Stimulated activated naive CD4-positive, alpha-beta T cell treated with Interleukin-2 at 50 U/mL for 16 hours (primary cell): ENCODE results near the gene KRT81.
"Not testable (repeated sequence)": the region's sequence is repeated elsewhere in the genome, so short reads cannot be mapped to it uniquely, and the experiment has no call there.

ENCODE experiments used
- DNase-seq: peaks from one replicate; lab custom pipeline; 2025; lab: John Stamatoyannopoulos, UW

The KRT81 gene

GRCh38 chr12:52317468-52318052 is 26.2 kb upstream of the KRT81 start:
- no peak for DNase-seq

GRCh38 chr12:52316701-52317100 is 25.4 kb upstream of the KRT81 start:
- DNase-seq = no peak

GRCh38 chr12:52316290-52316689 is 25.0 kb upstream of the KRT81 start:
- DNase-seq = no peak

- not testable (repeated sequence) for DNase-seq
These were observed 24.4 kb upstream of the KRT81 start for GRCh38 chr12:52315721-52316120.

- no peak for DNase-seq
These were observed 23.2 kb upstream of the KRT81 start for GRCh38 chr12:52314511-52314910.

GRCh38 chr12:52313926-52314325 is 22.6 kb upstream of the KRT81 start:
- DNase-seq = no peak

- no peak for DNase-seq
These were observed 22.1 kb upstream of the KRT81 start for GRCh38 chr12:52313461-52313860.

GRCh38 chr12:52312086-52312485 is 20.8 kb upstream of the KRT81 start:
- no peak for DNase-seq

- DNase-seq = no peak
These were observed 19.9 kb upstream of the KRT81 start for GRCh38 chr12:52311285-52311648.

GRCh38 chr12:52310622-52311284 is 19.4 kb upstream of the KRT81 start:
- DNase-seq = no peak

GRCh38 chr12:52308806-52309425 is 17.6 kb upstream of the KRT81 start:
- DNase-seq = no peak

- peak; percentile 22 for DNase-seq
These were observed 16.8 kb upstream of the KRT81 start for GRCh38 chr12:52307836-52308805.

GRCh38 chr12:52306731-52307130 is 15.4 kb upstream of the KRT81 start:
- DNase-seq = no peak

- DNase-seq = no peak
These were observed 14.8 kb upstream of the KRT81 start for GRCh38 chr12:52305921-52306705.

GRCh38 chr12:52304941-52305411 is 13.6 kb upstream of the KRT81 start:
- DNase-seq = not testable (repeated sequence)

- not testable (repeated sequence) for DNase-seq
These were observed 11.0 kb upstream of the KRT81 start for GRCh38 chr12:52302242-52302914.

GRCh38 chr12:52301721-52302120 is 10.4 kb upstream of the KRT81 start:
- DNase-seq = not testable (repeated sequence)

GRCh38 chr12:52300796-52301691 is 9.7 kb upstream of the KRT81 start:
- no peak for DNase-seq

GRCh38 chr12:52298677-52299190 is 7.4 kb upstream of the KRT81 start:
- DNase-seq = no peak
